GM10248 (cell line): ENCODE results near the gene SOST.

Experiments used
- CTCF ChIA-PET: fragments of 300-600 bp; sonication (Branson Sonifier 250); formaldehyde crosslinking; extraction: SDS; loops from one replicate; lab custom pipeline; 2021; ENCODE audit warnings: antibody characterized with exemption; lab: Yijun Ruan, JAX
- POLR2A ChIA-PET: fragments of 350-650 bp; sonication (Branson Sonifier 250); formaldehyde crosslinking; extraction: SDS; loops from one replicate; lab custom pipeline; 2020; ENCODE audit warnings: antibody characterized with exemption; lab: Yijun Ruan, JAX
- DNase-seq: peaks from one replicate; pipeline ENCODE4 v3.0.0; 2012; ENCODE audit errors: extremely low spot score
- TF ChIP-seq, protein P1 (sequence below): IDR thresholded peaks from 2 replicates; pipeline ENCODE4 v1.5.1; 2012; ENCODE audit warnings: mild to moderate bottlenecking, low read depth; ENCODE audit errors: extremely low read depth, missing control alignments, control extremely low read depth

Gene SOST

GRCh38 chr17:43766413-43767052 is 7.9 kb upstream of the SOST start:
- no peak for DNase-seq
- ChIA-PET POLR2A (interaction anchor here (0.9 kb wide), 1 partner anchor 399 kb away, joined by 3 read pairs; no protein-coding TSS in a partner anchor), CTCF (interaction anchor here (0.7 to 3.7 kb wide), 27 partner anchors 9 to 258 kb away, joined by 3 to 100 read pairs (median 3); partner anchors contain the start of genes CD300LG, CFAP97D1, DUSP3 and SOST)
- TF ChIP-seq, protein P1, sequence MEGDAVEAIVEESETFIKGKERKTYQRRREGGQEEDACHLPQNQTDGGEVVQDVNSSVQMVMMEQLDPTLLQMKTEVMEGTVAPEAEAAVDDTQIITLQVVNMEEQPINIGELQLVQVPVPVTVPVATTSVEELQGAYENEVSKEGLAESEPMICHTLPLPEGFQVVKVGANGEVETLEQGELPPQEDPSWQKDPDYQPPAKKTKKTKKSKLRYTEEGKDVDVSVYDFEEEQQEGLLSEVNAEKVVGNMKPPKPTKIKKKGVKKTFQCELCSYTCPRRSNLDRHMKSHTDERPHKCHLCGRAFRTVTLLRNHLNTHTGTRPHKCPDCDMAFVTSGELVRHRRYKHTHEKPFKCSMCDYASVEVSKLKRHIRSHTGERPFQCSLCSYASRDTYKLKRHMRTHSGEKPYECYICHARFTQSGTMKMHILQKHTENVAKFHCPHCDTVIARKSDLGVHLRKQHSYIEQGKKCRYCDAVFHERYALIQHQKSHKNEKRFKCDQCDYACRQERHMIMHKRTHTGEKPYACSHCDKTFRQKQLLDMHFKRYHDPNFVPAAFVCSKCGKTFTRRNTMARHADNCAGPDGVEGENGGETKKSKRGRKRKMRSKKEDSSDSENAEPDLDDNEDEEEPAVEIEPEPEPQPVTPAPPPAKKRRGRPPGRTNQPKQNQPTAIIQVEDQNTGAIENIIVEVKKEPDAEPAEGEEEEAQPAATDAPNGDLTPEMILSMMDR = peak; percentile 75

DNA sequence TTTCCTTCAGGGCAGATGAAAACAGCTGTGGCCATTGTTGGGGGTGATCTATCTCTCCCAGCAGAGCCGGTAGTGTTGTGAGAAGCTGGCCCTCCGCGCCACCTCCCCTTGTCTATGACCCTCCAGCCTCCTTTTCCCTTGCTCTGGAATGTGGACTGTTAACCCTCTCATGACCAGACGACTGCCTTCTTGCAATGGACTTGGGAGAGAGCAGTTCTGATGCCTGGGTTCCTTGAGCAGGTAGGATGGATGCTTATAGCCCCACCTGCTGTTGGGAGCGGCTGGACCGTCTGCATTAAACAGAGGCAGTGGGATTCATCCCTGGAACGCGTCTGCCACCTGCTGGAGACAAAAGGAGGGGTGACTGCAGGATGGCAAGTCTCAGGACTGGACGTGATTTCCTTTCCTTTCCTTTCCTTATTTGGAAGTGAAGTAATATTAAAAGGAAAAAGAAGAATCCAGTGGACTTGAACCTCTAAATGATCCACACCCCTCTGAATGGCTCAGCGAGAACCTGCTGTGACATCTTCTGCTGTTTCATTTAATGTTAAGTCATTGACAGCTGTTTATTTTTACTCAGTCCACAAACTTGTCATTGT is 1.8 kb upstream of the SOST start:
- DNase-seq = peak; percentile 90
- ChIA-PET CTCF (interaction anchor here (0.6 to 19.1 kb wide), 28 partner anchors 9 to 247 kb away, joined by 3 to 503 read pairs (median 6); partner anchors contain the start of gene CD300LG), POLR2A (no interaction called here)
- TF ChIP-seq, protein P1 = peak; percentile 100

- TF ChIP-seq, protein P1 = no peak
- ChIA-PET CTCF (interaction anchor here (1.0 to 19.1 kb wide), 21 partner anchors 9 to 212 kb away, joined by 3 to 503 read pairs (median 8); partner anchors contain the start of gene CD300LG), POLR2A (no interaction called here)
- no peak for DNase-seq
These were observed 1.2 kb upstream of the SOST start for GRCh38 chr17:43759836-43760235.

DNA sequence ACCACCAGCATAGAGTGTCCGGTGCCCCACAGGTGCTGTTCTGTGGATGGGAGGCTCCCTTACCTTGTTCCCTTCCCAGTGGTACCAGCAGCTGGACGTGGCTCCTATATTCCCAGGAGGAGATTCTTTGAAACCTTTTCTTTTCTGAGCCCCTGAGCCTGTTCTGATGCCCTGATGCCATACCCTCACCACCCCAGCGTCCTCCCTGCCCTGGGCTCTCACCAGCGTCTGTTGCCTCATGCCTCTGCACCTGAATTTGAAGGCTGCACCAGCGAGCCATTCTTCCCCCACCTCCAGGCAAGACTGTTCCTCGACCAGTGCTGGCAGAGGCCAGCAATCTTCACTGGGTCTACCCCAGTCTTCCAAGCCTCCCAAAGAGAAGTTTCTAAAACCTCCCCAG is 505 bp downstream of the SOST start:
- ChIA-PET CTCF (interaction anchor here (0.9 to 19.1 kb wide), 6 partner anchors 7 to 181 kb away, joined by 3 to 503 read pairs (median 24); no protein-coding TSS in a partner anchor), POLR2A (no interaction called here)
- DNase-seq = no peak
- TF ChIP-seq, protein P1 = no peak

DNA sequence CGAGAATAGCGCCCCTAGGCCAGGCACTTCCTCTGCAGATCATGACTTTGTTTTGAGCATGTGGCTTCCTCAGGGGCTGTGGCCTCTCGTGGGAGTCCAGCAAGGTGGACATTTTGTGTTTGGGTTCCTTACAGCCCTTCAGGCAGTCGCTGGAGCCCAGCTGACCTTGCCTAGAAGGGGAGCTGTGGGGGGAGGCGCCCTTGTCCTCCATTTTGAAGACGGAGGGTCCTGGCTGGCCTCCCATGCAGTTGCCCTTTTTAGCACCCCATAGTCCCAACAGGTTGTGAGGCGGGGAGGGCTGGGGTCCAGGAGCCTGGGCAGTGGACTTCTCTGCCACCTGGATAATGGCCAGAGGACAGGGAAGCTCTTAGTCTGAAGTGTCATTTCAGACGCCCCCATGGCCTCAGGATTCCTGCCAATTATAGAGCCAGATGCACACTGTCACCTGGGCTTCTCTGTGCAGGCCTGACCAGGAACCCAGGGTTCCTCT is 1.4 kb downstream of the SOST start:
- TF ChIP-seq, protein P1 = no peak
- DNase-seq = no peak
- CTCF ChIA-PET = interaction anchor here (2.8 to 19.1 kb wide), 3 partner anchors 10 to 180 kb away, joined by 15 to 503 read pairs (median 79); no protein-coding TSS in a partner anchor
- POLR2A ChIA-PET = interaction anchor here (0.6 kb wide), 1 partner anchor 390 kb away, joined by 8 read pairs; no protein-coding TSS in a partner anchor

DNA sequence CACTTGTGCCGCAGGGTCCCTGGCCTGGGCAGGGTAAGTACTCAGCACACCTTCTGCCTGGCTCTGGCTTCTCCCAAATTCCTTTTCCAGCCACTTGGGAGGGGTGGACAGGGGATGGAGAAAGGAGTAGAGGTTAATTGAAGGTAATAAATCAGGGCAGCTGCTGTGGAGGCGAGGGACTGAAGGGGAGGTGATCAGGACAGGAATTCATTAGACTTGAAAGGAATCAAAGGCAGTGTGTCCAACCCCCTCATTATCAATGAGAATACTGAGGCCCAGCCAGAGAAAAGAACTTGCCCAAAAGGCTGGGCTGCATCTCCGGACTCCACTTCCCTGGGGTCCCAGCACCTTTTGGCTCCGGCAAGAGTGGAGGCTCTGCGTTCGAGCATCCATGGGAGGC is 2.4 kb downstream of the SOST start:
- DNase-seq = no peak
- CTCF ChIA-PET = interaction anchor here (2.0 to 19.1 kb wide), 4 partner anchors 11 to 179 kb away, joined by 5 to 503 read pairs (median 47); no protein-coding TSS in a partner anchor
- POLR2A ChIA-PET = no interaction called here
- TF ChIP-seq, protein P1 = no peak
